Tongue (tissue), 2 donors: ENCODE data around the gene TPX2. TPM values are rescaled to one million over a fixed set of nuclear protein-coding genes. Genes with fewer than 3 reads are reported as not detected.

Experiments
- DNase-seq: peaks from one replicate; pipeline ENCODE4 v3.0.0-alpha.2; 2015
- total RNA-seq: library from RNA; depleted of rRNA; stranded (reverse); fragments of >200 nt; gene quantifications from one replicate; pipeline ENCODE4 v1.2.3, GENCODE V29; 2014

Gene TPX2
- total RNA-seq, 1 donor from 2014 or later: 19.6 TPM

- no peak for DNase-seq
Measured at GRCh38 chr20:31705598-31706597, 33.2 kb upstream of the TPX2 start.

GRCh38 chr20:31706607-31707257 lies 32.4 kb upstream of the TPX2 start:
- no peak for DNase-seq

GRCh38 chr20:31707258-31707615 lies 31.9 kb upstream of the TPX2 start:
- DNase-seq: no peak

GRCh38 chr20:31707994-31708735 lies 30.9 kb upstream of the TPX2 start:
- peak; percentile 92 for DNase-seq

DNA sequence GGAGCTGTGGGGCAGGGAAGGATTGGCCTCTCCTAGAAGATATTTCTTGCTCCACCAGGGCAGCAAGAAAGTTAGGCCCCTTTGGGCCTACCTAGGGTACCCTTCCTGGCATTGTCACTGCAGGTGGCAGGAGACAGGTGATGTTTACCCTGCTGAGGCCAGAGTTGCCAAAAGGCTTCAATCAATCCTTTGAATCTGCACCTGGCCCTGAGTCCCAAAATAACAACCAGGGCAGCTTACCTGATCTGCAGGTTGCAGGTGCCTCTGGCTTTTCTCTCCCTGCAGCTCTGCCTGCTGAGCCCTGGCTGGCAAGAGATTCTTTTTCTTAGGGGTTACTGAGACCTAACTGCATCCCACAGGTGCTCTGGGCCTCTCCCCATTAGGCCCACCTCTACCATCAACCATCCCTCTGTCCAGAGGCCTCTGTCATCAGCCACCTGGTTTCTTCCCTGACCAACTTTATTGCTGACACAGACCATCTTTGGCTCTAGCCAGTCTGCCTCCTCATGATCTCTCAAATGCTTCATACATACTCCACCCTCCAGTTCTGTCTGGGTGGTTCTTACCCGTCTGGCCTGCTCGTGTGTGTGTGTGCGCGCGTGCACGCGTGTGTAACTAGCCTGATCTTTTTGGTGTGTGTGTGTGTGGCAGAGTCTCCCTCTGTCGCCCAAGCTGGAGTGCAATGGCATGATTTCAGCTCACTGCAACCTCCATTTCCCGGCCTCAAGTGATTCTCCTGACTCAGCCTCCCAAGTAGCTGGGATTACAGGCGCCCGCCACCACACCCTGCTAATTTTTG lies 30.2 kb upstream of the TPX2 start:
- DNase-seq: no peak

DNA sequence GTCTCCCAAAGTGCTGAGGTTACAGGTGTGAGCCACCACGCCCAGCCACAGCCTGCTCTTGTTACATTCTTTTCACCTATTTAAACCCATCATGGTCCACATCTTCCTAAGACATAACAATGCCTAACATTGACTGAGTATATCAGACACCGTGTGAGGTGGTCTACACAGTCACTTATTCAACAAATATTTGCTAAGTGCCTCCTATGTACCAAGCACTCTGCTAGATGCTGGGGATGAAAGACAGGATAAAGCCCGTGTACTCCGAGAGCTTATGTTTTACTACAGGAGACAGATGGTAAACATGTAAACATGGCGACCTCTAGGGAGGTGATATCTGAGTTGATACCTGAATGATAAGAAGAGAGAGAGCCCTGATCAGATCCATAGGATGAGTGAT lies 29.2 kb upstream of the TPX2 start:
- DNase-seq: no peak

DNA sequence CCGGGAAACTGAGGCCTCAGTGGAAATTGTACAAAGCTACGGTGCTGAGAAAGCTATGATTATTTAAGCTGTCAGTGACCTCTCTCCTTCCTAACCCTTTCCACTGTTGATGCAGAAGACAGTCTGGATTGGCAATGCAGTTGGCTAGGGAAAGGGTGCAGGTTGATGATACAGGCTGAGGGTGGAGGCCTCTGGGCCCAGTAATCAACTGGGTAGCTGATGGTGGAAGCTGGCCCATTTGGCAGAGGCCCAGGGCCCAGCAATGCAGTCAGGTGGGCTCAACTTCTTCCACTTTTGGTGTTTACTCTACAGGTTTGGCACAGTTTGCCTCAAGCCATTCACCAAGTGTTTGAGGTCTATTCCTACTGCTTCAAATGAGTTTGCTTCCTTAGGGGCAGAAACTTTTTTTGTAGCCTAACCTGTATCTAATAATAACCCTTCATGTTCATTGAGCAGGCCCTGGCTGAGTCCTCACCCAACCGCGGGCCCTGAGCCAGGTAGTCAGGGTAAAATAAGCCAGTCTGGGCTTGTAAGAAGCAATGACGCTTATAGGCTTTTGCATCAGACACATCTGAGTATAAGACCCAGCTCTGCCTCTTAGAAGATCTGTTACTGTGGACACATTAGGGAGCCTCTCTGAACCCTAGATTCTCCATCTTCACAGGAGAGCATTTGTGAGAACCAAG lies 28.5 kb upstream of the TPX2 start:
- peak; percentile 54 for DNase-seq

DNA sequence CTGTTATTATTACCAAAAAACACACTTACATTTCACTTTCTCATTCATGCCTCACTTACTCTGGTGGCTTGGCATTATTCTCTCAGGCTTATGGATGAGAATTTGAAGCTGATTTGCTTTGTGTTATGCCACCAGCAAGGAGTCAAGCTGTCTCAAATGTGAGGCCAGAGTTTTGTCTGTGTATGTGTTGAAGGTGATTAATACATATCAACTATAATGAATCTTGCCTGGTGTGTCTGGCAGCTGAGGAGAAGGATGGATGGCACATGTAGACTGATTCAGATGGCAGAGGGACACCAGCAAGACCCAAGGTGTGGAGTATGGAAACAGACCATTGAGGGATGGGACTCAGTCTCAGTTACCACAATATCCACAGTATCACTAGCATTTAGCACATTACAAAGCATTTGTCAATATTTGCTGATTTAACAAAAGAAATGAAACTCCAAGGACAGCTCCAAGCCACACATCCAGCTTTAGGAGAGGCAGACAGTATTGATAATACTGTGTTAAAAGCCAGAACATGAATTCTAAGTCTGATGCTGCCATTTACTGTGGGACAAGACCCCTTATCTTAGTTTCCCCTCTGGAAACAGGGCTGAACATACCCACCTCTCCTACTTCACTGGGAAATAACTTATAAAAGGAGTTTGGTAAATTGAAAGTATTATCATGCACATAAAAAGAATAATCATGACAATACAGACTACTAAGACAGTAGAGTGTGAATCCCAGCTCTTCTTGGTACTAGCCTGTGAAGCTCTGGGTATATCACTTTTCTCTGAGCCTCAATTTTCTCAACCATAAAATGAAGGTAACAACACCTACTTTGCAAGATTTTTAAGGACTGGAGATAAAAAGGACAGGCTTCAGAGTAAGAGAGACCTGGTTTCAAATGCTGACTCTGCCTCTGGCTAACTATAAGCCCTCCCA lies 27.6 kb upstream of the TPX2 start:
- DNase-seq: no peak

- peak; percentile 50 for DNase-seq
Measured at GRCh38 chr20:31712112-31712553, 27.0 kb upstream of the TPX2 start.

DNA sequence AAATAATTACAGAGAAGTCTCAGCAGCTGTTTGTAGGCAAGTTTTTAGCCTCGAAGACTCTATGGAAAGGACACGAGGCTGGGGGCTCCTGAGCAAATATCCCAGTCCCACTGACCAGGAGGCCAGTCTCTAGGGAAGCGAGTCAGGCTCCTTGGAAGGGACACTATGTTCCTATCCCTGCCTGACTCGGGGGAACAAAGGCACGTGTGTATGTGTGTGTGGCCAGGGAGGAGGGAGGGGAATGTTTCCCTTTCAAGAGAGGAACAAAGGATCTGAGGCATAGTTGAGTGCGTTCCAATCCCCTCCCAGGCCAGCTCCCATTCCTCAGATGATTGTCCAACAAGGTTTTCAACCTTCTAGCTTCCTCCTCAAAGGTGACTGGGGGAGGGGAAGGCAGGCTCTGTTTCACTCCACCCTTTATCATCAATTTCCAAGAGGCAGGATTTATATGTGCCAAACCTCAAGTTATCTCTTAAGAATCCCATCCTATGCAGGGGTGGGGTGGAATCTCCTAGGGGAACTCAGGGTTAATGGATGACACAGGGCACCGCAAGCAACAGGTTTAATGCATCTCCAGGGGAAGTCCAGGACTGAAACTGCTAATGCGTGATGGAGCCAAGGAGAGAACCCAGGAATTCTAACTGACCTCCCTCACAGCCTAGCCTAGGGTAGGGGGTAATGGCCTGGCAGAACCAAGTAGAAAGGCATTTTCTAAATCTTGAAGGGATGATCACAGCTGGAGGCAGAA lies 26.4 kb upstream of the TPX2 start:
- DNase-seq: peak; percentile 76

- DNase-seq: peak; percentile 64
Measured at GRCh38 chr20:31713312-31714273, 25.5 kb upstream of the TPX2 start.

GRCh38 chr20:31715766-31716165 lies 23.3 kb upstream of the TPX2 start:
- DNase-seq: no peak

GRCh38 chr20:31716351-31716750 lies 22.7 kb upstream of the TPX2 start:
- DNase-seq: no peak

GRCh38 chr20:31716818-31717477 lies 22.1 kb upstream of the TPX2 start:
- DNase-seq: no peak

GRCh38 chr20:31717478-31718201 lies 21.4 kb upstream of the TPX2 start:
- no peak for DNase-seq

DNA sequence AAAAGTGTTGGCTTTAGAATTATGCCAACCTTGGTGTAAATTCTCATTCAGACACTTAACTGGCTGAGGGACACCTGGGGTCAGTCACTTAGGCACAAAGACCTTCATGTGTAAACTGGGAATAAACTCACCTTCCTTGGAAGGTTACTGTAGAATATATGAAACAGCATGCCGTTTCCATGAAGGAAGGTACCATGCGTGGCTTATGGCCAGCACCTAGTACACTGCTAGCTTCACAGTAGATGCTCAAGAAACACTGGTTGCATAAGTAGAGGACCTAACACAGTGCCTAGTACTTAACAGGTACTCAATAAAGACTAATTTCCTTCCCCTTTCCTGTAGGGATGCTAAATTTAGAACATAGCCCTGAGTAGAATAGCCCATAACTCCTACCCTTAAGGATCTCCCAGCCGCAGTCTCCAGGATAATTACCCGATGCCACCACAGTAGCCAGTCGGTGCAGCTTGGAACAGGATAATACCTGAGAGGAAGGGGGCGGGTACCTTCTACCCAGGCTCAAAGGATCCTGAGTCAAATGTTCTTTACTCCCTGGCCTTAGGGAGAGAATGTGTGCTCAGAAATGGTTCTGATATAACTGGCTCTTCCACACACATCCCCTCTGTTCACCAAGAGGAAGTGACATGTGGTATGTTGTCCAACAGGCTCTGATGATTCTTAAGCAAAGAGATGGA lies 20.0 kb upstream of the TPX2 start:
- DNase-seq: peak; percentile 65
